IgD-negative memory B cell (primary cell): ENCODE measurements around the gene RAB31. TPM values are rescaled to one million over a fixed set of nuclear protein-coding genes. Genes with fewer than 3 reads are reported as not detected.

ENCODE experiments used
- H3K27ac Mint-ChIP-seq, 3 donors: one replicate each; pipeline ENCODE4 v1.8.0; 2020 to 2022; ENCODE audit warnings: mild to moderate bottlenecking in 3 of 3, mixed read lengths in 3 of 3, moderate library complexity in 1 of 3
- H3K27me3 Mint-ChIP-seq: one replicate; pipeline ENCODE4 v1.8.0; 2021; ENCODE audit warnings: mixed read lengths
- H3K36me3 Mint-ChIP-seq: one replicate; pipeline ENCODE4 v1.8.0; 2020; ENCODE audit warnings: mild to moderate bottlenecking, mixed read lengths
- H3K4me1 Mint-ChIP-seq, 3 donors: one replicate each; pipeline ENCODE4 v1.8.0; 2020 to 2022; ENCODE audit warnings: mixed read lengths in 3 of 3, mild to moderate bottlenecking in 1 of 3
- H3K4me3 Mint-ChIP-seq, 4 donors: one replicate each; pipeline ENCODE4 v1.8.0; 2020 to 2022; ENCODE audit warnings: mild to moderate bottlenecking in 4 of 4, mixed read lengths in 4 of 4, moderate library complexity in 3 of 4
- H3K9me3 Mint-ChIP-seq, 3 donors: one replicate each; pipeline ENCODE4 v1.8.0; 2020 to 2021; ENCODE audit warnings: mixed read lengths in 3 of 3, mild to moderate bottlenecking in 1 of 3
- polyA plus RNA-seq: library from polyadenylated mRNA; unstranded; fragments of 300-500 nt; fragmentation: Illumina TruSeq; gene quantifications from one replicate; pipeline ENCODE4 v1.2.3, GENCODE V29; 2021

Gene RAB31
- polyA plus RNA-seq, 1 donor from 2014 or later: 192 TPM

GRCh38 chr18:9822587-9823185, 114.6 kb downstream of the RAB31 start:
- Mint-ChIP-seq H3K4me1 (peaks cover 12 to 21% (median 20%) of the 10 kb centered on the region in 3 donors), H3K36me3 (peaks cover 29% of the 10 kb centered on the region), H3K4me3 (no peak overlapping the region), H3K9me3 (peaks cover 4 to 9% (median 7%) of the 10 kb centered on the region in 3 donors), H3K27me3 (no peaks in the 10 kb centered on the region), H3K27ac (no peak overlapping the region)

- Mint-ChIP-seq H3K4me3 (no peak overlapping the region), H3K4me1 (peaks cover 17 to 23% (median 21%) of the 10 kb centered on the region in 3 donors), H3K27me3 (no peaks in the 10 kb centered on the region), H3K36me3 (peaks cover 20% of the 10 kb centered on the region), H3K9me3 (peaks cover 0 to 7% (median 2%) of the 10 kb centered on the region in 3 donors), H3K27ac (no peak overlapping the region)
These were observed 115.8 kb downstream of the RAB31 start for GRCh38 chr18:9823805-9824473.

GRCh38 chr18:9824474-9824832, 116.4 kb downstream of the RAB31 start:
- Mint-ChIP-seq H3K4me3 (no peak overlapping the region), H3K4me1 (peaks cover 21 to 28% (median 22%) of the 10 kb centered on the region in 3 donors), H3K36me3 (peaks cover 19% of the 10 kb centered on the region), H3K27ac (no peak overlapping the region), H3K27me3 (no peaks in the 10 kb centered on the region), H3K9me3 (peaks cover 0 to 3% (median 0%) of the 10 kb centered on the region in 3 donors)

- peaks cover 16% of the 10 kb centered on the region for H3K36me3 Mint-ChIP-seq
- peaks cover 21 to 28% (median 23%) of the 10 kb centered on the region in 3 donors for H3K4me1 Mint-ChIP-seq
- H3K9me3 Mint-ChIP-seq: no peaks in the 10 kb centered on the region
- no peaks in the 10 kb centered on the region for H3K27me3 Mint-ChIP-seq
- no peak overlapping the region for H3K4me3 Mint-ChIP-seq
- H3K27ac Mint-ChIP-seq: peak overlapping the region in 1 of 3 donors; percentile 10
These were observed 116.9 kb downstream of the RAB31 start for GRCh38 chr18:9824952-9825371.

GRCh38 chr18:9825571-9826073, 117.5 kb downstream of the RAB31 start:
- Mint-ChIP-seq H3K27ac (peak overlapping the region; percentile 10 to 60 (median 11)), H3K4me1 (peaks cover 19 to 28% (median 21%) of the 10 kb centered on the region in 3 donors), H3K4me3 (peak overlapping the region in 1 of 4 donors; percentile 30), H3K27me3 (no peaks in the 10 kb centered on the region), H3K36me3 (peaks cover 16% of the 10 kb centered on the region), H3K9me3 (no peaks in the 10 kb centered on the region)

GRCh38 chr18:9826685-9827084, 118.6 kb downstream of the RAB31 start:
- Mint-ChIP-seq H3K27ac (peak overlapping the region in 1 of 3 donors; percentile 60), H3K4me1 (peaks cover 21 to 28% (median 23%) of the 10 kb centered on the region in 3 donors), H3K27me3 (no peaks in the 10 kb centered on the region), H3K36me3 (peaks cover 16% of the 10 kb centered on the region), H3K4me3 (no peak overlapping the region), H3K9me3 (no peaks in the 10 kb centered on the region)

- Mint-ChIP-seq H3K9me3 (no peaks in the 10 kb centered on the region), H3K27ac (peak overlapping the region in 1 of 3 donors; percentile 60), H3K27me3 (no peaks in the 10 kb centered on the region), H3K36me3 (peaks cover 16% of the 10 kb centered on the region), H3K4me3 (peak overlapping the region in 1 of 4 donors; percentile 65), H3K4me1 (peaks cover 21 to 28% (median 23%) of the 10 kb centered on the region in 3 donors)
These were observed 119.2 kb downstream of the RAB31 start for GRCh38 chr18:9827211-9827792.

GRCh38 chr18:9827793-9828505, 119.8 kb downstream of the RAB31 start:
- Mint-ChIP-seq H3K9me3 (no peaks in the 10 kb centered on the region), H3K27me3 (no peaks in the 10 kb centered on the region), H3K4me3 (peak overlapping the region in 1 of 4 donors; percentile 0), H3K27ac (no peak overlapping the region), H3K36me3 (peaks cover 14% of the 10 kb centered on the region), H3K4me1 (peaks cover 21 to 27% (median 23%) of the 10 kb centered on the region in 3 donors)

- Mint-ChIP-seq H3K9me3 (no peaks in the 10 kb centered on the region), H3K27ac (peak overlapping the region in 1 of 3 donors; percentile 46), H3K4me1 (peaks cover 21 to 27% (median 23%) of the 10 kb centered on the region in 3 donors), H3K27me3 (no peaks in the 10 kb centered on the region), H3K36me3 (peaks cover 16% of the 10 kb centered on the region), H3K4me3 (peak overlapping the region in 1 of 4 donors; percentile 82)
These were observed 120.7 kb downstream of the RAB31 start for GRCh38 chr18:9828506-9829396.

- Mint-ChIP-seq H3K4me3 (peak overlapping the region in 1 of 4 donors; percentile 82), H3K27ac (peak overlapping the region in 1 of 3 donors; percentile 46), H3K36me3 (peaks cover 16% of the 10 kb centered on the region), H3K9me3 (no peaks in the 10 kb centered on the region), H3K27me3 (no peaks in the 10 kb centered on the region), H3K4me1 (peaks cover 21 to 27% (median 23%) of the 10 kb centered on the region in 3 donors)
These were observed 121.3 kb downstream of the RAB31 start for GRCh38 chr18:9829397-9829712.

- Mint-ChIP-seq H3K36me3 (peaks cover 11% of the 10 kb centered on the region), H3K4me3 (no peak overlapping the region), H3K4me1 (peaks cover 15 to 23% (median 18%) of the 10 kb centered on the region in 3 donors), H3K9me3 (no peaks in the 10 kb centered on the region), H3K27ac (peak overlapping the region in 1 of 3 donors; percentile 26), H3K27me3 (no peaks in the 10 kb centered on the region)
These were observed 123.1 kb downstream of the RAB31 start for GRCh38 chr18:9831036-9831722.

- Mint-ChIP-seq H3K4me1 (peaks cover 10 to 18% (median 14%) of the 10 kb centered on the region in 3 donors), H3K36me3 (peaks cover 6% of the 10 kb centered on the region), H3K4me3 (no peak overlapping the region), H3K27me3 (no peaks in the 10 kb centered on the region), H3K9me3 (peaks cover 0 to under 1% (median 0%) of the 10 kb centered on the region in 3 donors), H3K27ac (no peak overlapping the region)
These were observed 123.7 kb downstream of the RAB31 start for GRCh38 chr18:9831723-9832199.

- H3K36me3 Mint-ChIP-seq: peaks cover 4% of the 10 kb centered on the region
- H3K27me3 Mint-ChIP-seq: no peaks in the 10 kb centered on the region
- H3K27ac Mint-ChIP-seq: no peak overlapping the region
- H3K4me1 Mint-ChIP-seq: peaks cover 0 to 13% (median 6%) of the 10 kb centered on the region in 3 donors
- H3K9me3 Mint-ChIP-seq: peaks cover 0 to 2% (median 0%) of the 10 kb centered on the region in 3 donors
- no peak overlapping the region for H3K4me3 Mint-ChIP-seq
These were observed 124.8 kb downstream of the RAB31 start for GRCh38 chr18:9832871-9833270.
